ENCODE data around the gene MGMT.

- TF ChIP-seq CTCF (IDR thresholded peaks at IDR 0.05) (no peak), POLR2A (IDR thresholded peaks at IDR 0.05; ENCODE audit: low read depth) (no peak), POLR2AphosphoS5 (IDR thresholded peaks at IDR 0.05) (no peak), EP300 (IDR thresholded peaks at IDR 0.05) (no peak)
These were observed 229.6 kb downstream of the MGMT start for GRCh38 chr10:129696636-129697035.
